ENCODE results near the gene AMOT. TPM values are rescaled to one million over a fixed set of nuclear protein-coding genes. Genes with fewer than 3 reads are reported as not detected.

AMOT gene
- total RNA-seq, 1 experiment from 2014 or later = 0.36 TPM

GRCh38 chrX:112802541-112802940, 38.1 kb downstream of the AMOT start:
- DNase-seq (ENCODE audit: low read depth) = no peak

- no peak for DNase-seq (ENCODE audit: low read depth)
Observed at GRCh38 chrX:112800971-112801775, 39.5 kb downstream of the AMOT start.

GRCh38 chrX:112799425-112799824, 41.2 kb downstream of the AMOT start:
- no peak for DNase-seq (ENCODE audit: low read depth)

- DNase-seq (ENCODE audit: low read depth) = no peak
Observed at GRCh38 chrX:112798736-112799135, 41.9 kb downstream of the AMOT start.

GRCh38 chrX:112789931-112790330, 50.7 kb downstream of the AMOT start:
- DNase-seq (ENCODE audit: low read depth) = no peak

GRCh38 chrX:112786076-112786475, 54.6 kb downstream of the AMOT start:
- DNase-seq (ENCODE audit: low read depth) = no peak

GRCh38 chrX:112785344-112785743, 55.3 kb downstream of the AMOT start:
- no peak for DNase-seq (ENCODE audit: low read depth)

- DNase-seq (ENCODE audit: low read depth) = no peak
Observed at GRCh38 chrX:112784692-112785091, 55.9 kb downstream of the AMOT start.

GRCh38 chrX:112779139-112779538, 61.5 kb downstream of the AMOT start:
- no peak for DNase-seq (ENCODE audit: low read depth)

GRCh38 chrX:112774651-112775293, 65.9 kb downstream of the AMOT start:
- no peak for DNase-seq (ENCODE audit: low read depth)

GRCh38 chrX:112774142-112774541, 66.5 kb downstream of the AMOT start:
- DNase-seq (ENCODE audit: low read depth) = no peak

GRCh38 chrX:112769034-112769433, 71.6 kb downstream of the AMOT start:
- DNase-seq (ENCODE audit: low read depth) = no peak

GRCh38 chrX:112768563-112768962, 72.1 kb downstream of the AMOT start:
- DNase-seq (ENCODE audit: low read depth) = no peak

- DNase-seq (ENCODE audit: low read depth) = no peak
Observed at GRCh38 chrX:112766774-112767173, 73.9 kb downstream of the AMOT start.

- DNase-seq (ENCODE audit: low read depth) = no peak
Observed at GRCh38 chrX:112761242-112762207, 79.1 kb downstream of the AMOT start.

- no peak for DNase-seq (ENCODE audit: low read depth)
Observed at GRCh38 chrX:112760697-112761096, 79.9 kb downstream of the AMOT start.

GRCh38 chrX:112759966-112760365, 80.7 kb downstream of the AMOT start:
- no peak for DNase-seq (ENCODE audit: low read depth)

GRCh38 chrX:112759512-112759911, 81.1 kb downstream of the AMOT start:
- no peak for DNase-seq (ENCODE audit: low read depth)

GRCh38 chrX:112757946-112758345, 82.7 kb downstream of the AMOT start:
- DNase-seq (ENCODE audit: low read depth) = no peak

- no peak for DNase-seq (ENCODE audit: low read depth)
Observed at GRCh38 chrX:112753116-112753515, 87.5 kb downstream of the AMOT start.

- DNase-seq (ENCODE audit: low read depth) = no peak
Observed at GRCh38 chrX:112751076-112751475, 89.6 kb downstream of the AMOT start.
